Hair follicle dermal papilla cell (primary cell): ENCODE measurements around the gene CCL8. TPM values are rescaled to one million over a fixed set of nuclear protein-coding genes. Genes with fewer than 3 reads are reported as not detected.

Experiments
- total RNA-seq: library from RNA; depleted of rRNA; stranded (reverse); fragments of >200 nt; gene quantifications from 2 replicates; pipeline ENCODE4 v1.2.3, GENCODE V29; 2012

Gene CCL8
- 0.12 and 0.32 TPM in 2 replicates for total RNA-seq

DNA sequence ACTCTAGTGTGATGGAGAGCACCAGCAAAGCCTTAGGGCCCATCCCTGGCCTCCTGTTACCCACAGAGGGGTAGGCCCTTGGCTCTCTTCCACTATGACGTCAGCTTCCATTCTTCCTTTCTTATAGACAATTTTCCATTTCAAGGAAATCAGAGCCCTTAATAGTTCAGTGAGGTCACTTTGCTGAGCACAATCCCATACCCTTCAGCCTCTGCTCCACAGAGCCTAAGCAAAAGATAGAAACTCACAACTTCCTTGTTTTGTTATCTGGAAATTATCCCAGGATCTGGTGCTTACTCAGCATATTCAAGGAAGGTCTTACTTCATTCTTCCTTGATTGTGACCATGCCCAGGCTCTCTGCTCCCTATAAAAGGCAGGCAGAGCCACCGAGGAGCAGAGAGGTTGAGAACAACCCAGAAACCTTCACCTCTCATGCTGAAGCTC is at the start of gene CCL8:
CCL8 (plus strand) TSS at position 397 of the 445 bp plus-strand sequence. CDS start 67 bp downstream, outside the sequence.

DNA sequence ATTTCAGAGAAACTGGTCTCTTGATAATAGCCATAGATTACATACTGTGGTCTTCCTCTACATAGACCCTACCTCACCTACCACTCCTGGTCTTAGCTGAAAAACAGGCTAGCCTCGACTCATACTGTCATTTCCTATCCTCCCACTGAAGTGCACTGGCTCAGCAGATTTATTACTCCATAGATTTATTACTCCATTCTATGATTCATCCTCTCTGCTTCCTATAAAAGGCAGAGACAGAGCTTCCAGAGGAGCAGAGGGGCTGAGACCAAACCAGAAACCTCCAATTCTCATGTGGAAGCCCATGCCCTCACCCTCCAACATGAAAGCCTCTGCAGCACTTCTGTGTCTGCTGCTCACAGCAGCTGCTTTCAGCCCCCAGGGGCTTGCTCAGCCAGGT is 49.3 kb upstream of the CCL8 start, which contains the start of gene CCL7:
CCL7 (plus strand) TSS at position 253 of the 400 bp plus-strand sequence; CDS start at position 323, 70 bp downstream.

GRCh38 chr17:34285286-34285792 is 33.9 kb upstream of the CCL8 start, which contains the start of gene CCL11:
Gene CCL11, plus strand, starts transcription at chr17:34285742. Its CDS starts 67 bp downstream, at chr17:34285809.

DNA sequence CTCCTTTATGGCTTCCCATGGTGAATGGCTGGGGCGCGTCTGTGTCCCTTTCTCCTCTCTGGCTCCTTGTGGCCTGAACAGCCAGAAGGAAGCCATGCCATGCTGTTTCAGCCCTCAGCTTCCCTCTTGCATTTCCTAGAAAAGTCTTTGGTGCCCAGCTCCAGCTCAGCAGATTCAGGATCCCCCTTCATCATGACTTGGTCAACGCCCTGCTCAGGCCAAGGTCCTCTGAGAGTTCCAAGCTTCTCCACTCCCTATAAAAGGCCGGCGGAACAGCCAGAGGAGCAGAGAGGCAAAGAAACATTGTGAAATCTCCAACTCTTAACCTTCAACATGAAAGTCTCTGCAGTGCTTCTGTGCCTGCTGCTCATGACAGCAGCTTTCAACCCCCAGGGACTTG is 37.0 kb downstream of the CCL8 start, which contains the start of gene CCL13:
CCL13 (plus strand) TSS at position 287 of the 400 bp plus-strand sequence; CDS start at position 334, 47 bp downstream.

DNA sequence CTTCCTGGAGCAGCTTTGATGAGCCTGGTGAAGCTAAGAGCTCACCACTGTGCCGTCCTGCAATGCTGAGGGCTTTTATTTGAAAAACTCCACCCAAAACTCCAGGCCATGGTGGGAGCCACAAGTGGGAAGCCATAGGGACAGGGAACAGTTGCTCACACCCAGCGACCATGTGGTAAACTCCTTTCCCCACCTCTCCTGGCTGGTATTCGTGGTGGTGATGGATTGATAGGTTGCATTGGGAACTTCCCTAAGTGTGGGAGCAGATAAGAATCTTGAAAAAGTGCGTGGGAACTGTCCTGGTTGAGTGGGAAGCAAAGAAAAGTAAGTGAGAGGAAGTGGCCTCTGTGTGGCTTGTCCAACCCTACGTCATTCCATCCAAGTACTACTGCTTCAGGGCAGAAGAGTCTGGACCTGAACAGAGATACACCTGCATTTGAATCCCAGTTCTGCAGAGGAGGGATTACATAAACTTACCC is 44.0 kb downstream of the CCL8 start, which contains the start of gene CCL1:
CCL1 (minus strand) TSS at position 51 of the 479 bp plus-strand sequence. CDS start 72 bp downstream, outside the sequence.

Other genes starting within 250 kb of the CCL8 start
- gene CCL2, start 64.2 kb upstream of the CCL8 start, total RNA-seq = 48.5 and 59.3 TPM in 2 replicates
- gene CCL7, start 49.2 kb upstream of the CCL8 start, total RNA-seq = 0.24 TPM in 1 of 2 replicates, not detected in the other
- gene CCL11, start 33.7 kb upstream of the CCL8 start, total RNA-seq = 0.61 TPM in 1 of 2 replicates, not detected in the other
- gene CCL13, start 37.0 kb downstream of the CCL8 start, total RNA-seq = not detected in 2 replicates
- not detected in 2 replicates for gene CCL1, start 43.8 kb downstream of the CCL8 start, total RNA-seq